ENCODE results near the gene WNT3. TPM values are rescaled to one million over a fixed set of nuclear protein-coding genes. Genes with fewer than 3 reads are reported as not detected.

The WNT3 gene
- total RNA-seq, 1 donor from 2014 or later, result not detected

DNA sequence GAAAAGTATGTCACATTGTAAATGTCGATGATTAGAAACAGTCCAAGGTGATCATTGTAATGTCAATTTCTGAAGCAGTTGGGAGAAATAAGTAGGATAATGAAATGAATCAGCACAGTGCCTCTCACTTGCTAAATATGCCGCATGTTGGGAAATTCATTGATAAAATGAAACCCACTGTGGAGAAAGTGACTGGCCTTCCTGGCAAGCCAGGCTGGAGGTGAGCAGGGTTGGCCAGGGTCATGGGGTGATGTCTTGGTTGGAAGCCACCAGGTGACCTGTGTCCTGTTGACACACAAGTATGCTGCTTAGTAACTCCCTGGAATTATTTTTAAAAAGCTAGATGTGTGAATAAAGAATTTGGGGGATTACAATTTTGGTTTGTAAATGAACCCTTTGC lies 18.0 kb upstream of the WNT3 start:
- intact Hi-C loops (cut with micrococcal nuclease), result no loop called here

DNA sequence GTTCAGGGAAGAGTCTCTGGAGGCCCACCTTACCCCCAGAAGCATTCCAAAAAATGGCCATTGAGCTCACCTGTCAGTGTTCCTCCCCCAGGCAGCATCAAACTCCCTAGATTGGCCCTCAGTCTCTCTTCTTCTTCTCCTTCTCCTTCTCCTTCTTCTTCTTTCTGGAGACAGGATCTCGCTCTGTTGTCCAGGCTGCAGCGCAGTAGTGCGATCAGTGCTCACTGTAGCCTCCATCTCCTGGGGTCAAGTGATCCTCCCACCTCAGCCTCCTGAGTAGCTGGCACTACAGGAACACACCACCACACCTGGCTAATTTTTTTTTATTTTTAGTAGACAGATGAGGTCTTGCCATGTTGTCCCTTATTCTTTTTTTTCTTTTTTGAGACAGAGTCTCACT lies 16.4 kb upstream of the WNT3 start:
- intact Hi-C loops (cut with micrococcal nuclease), result no loop called here

DNA sequence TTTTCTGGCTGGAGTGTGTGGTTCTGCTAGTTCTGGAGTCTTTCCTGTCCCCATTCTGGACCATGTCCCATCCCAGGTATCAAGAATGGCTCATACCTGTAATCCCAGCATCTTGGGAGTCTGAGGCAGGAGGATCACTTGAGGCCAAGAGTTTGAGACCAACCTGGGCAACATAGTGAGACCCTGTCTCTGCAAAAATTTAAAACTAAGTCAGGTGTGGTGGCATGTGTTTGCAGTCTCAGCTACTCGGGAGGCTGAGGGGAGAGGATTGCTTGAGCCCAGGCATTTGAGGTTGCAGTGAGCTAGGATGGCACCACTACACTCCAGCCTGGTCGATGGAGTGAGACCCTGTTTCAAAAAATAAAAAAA lies 15.3 kb upstream of the WNT3 start:
- intact Hi-C loops (cut with micrococcal nuclease), result no loop called here

DNA sequence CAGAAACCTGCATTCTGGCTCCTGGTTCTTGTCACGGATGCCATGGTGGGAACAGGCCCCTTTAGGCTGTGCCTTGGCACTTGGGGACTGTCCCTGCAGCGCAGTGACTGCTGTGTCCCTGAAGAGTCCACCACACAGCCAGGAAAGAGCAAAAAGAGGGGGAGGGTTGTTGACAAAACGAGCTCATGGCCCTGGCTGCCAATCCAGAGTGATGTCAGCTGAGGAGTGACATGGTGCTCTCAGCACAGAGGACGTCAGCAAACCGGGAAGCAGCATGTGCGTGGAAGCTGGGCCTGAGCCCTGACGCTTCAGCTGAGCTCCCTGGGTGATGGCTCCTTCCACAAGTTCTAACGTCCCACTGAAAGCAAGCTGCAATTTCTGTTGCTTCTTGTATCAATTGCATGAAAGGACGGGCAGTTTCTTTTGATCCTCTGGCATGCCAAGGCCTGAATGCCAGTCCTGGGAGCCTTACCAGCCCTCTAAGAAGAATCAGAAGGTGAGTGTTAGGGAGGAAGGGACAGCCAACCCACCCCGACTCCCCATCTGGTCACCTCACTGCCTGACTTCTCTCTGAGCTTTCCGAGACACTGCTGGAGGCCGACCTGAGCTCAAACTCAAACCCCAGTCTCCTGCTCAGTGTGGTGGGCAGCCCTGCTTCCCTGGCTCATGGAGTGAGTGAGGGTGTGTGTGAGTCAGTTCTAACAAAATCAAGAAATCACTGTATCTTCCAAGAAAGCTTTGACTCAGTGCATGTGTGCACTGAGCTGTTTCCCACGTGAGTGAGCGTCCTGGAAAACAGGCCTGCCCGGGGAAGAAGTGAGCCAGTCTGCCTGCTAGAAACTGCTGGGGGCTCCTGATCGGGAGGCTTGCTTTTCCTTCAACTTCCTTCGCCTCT lies 14.7 kb upstream of the WNT3 start:
- intact Hi-C loops (cut with micrococcal nuclease), result no loop called here

DNA sequence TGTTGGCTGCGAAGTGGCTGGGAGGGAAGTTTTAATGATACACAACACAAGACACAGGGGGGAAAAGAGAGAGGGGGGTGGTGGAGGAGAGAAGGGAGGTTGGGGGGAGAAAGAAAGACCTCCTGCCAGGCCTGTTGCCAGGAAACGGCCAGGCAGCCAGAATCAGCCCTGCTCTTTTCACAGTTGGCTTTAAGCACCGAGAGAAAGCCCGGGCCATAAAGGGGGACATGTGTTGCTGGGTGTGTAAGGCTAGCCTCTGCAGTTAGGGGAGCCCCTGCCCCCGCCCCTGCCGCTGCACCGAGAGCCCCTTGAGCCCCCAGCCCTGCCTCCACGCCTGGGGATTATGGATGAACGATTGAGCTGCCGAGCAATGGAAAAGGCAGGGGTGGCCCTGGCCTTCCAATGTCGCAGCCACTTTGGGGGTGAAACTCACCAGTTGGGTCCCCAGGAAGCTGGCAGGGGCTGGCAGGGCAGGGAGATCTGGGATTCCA lies 13.9 kb upstream of the WNT3 start:
- intact Hi-C loops (cut with micrococcal nuclease), result no loop called here

DNA sequence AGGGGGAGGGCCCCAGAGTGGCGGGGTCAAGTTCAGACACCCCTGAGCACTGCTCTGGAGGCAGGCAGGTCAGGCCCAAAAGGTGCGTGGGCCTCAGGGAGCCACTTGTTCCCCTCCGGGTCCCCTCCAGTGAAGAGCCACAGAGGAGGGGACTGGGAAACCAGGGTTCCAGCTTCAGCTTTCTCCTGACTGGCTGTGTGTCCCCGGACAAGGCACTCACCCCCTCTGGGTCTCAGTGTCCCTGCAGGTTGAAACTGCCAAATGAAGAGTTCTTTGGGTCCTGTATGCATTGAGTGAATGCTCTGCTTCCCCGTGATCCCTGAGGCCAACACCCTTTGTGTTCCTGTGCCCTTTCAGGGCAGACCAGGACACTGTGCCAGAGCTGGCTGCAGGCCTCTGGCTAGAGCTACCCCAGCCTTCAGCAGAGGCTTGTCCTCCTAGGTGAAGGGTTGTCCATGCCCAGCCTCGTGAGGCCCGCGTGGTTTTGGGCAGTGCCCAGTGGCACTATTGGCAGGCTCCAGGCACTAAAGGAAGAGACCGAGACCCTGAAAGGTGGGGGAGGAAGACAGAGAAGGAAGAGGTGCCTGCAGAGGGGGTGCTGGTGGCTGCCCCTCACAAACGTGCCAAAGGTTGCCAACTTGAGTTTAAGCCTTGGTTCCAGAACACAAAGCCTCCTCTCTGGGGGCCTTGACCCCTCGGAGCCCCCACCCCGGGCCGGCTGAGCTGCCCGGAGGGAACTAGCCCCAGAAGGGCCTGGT lies 13.3 kb upstream of the WNT3 start:
- intact Hi-C loops (cut with micrococcal nuclease), result no loop called here

DNA sequence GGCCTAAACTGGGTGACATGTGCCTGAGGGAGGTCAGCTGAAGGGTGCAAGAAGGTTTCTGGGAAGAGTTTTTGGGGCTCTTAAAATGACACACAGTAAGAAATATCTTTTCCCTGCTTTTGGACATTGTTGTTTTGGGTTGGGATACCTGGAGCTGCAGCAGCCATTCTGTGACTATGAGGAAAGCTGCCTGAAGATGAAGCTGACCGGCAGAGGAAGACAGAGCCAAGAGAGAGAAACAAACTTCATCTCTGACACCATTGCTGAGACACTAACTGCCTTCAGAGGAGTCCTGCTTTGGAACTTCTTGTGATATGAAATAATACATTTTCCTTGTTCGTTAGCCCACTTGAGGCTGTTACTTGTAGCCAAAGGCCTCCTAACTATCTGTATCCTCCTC lies 8.8 kb upstream of the WNT3 start:
- intact Hi-C loops (cut with micrococcal nuclease), result no loop called here

DNA sequence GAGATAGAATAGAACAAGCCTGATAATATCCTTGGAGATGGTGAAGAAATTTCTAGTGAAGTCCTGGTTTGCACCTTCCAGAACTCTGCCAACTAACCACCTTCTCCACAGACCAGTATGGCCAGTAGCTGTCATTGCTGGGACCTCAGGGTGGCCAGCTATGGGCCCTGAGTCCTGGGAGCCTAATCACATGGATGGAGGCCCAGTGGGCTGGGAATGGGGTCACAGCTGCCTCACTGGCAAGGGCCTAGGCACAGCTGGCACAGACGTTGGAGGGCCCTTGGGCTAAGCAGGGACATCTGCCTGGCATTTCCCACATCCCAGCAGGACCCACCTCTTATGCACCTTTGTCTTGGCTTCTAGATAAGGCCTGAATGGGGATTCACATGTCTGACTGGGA lies 7.6 kb upstream of the WNT3 start:
- intact Hi-C loops (cut with micrococcal nuclease), result no loop called here

DNA sequence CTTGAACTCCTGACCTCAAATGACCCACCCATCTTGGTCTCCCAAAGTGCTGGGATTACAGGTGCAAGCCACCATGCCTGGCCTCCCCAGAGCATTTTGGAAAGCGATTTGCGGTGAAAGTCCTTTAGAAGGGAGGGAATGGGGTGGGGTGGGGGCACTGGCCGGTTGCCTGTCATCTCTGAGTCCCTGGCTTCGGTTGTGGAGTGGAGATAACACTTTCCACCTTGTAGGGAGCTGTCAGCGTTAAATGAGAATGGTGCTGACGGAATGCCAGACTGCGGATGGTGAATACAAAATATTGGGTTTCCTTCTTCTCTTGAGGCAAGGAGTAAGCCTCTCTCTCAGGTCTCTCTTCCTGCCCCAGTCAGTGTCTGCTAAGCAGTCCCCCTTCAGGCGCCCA lies 5.2 kb upstream of the WNT3 start:
- intact Hi-C loops (cut with micrococcal nuclease), result no loop called here

DNA sequence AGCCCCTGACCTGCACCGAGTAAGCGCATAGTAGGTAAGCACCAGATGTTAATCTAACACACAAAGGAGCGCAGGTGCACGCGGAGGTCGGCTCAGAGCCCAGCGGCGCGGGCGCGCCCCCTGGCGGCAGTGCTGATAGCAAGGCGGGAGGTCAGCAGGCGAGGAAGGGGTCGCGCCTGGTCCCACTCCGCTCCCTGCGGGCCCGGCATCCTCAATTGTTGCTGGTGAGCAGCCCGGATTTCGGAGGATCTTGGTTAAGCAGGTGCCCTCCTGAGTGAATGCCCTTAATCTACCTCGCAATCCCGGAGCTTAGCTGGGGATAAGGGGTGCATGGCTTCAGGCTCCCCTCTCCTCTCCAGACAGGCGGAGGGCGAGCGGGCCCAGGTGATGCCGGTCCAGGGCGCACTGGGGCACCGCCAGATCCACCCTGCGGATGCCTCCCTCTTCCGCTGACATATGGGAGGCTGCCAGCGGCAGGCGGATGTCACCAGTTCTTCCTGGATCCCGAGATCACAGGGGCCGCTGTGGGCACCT lies 4.0 kb upstream of the WNT3 start:
- intact Hi-C loops (cut with micrococcal nuclease), result no loop called here

DNA sequence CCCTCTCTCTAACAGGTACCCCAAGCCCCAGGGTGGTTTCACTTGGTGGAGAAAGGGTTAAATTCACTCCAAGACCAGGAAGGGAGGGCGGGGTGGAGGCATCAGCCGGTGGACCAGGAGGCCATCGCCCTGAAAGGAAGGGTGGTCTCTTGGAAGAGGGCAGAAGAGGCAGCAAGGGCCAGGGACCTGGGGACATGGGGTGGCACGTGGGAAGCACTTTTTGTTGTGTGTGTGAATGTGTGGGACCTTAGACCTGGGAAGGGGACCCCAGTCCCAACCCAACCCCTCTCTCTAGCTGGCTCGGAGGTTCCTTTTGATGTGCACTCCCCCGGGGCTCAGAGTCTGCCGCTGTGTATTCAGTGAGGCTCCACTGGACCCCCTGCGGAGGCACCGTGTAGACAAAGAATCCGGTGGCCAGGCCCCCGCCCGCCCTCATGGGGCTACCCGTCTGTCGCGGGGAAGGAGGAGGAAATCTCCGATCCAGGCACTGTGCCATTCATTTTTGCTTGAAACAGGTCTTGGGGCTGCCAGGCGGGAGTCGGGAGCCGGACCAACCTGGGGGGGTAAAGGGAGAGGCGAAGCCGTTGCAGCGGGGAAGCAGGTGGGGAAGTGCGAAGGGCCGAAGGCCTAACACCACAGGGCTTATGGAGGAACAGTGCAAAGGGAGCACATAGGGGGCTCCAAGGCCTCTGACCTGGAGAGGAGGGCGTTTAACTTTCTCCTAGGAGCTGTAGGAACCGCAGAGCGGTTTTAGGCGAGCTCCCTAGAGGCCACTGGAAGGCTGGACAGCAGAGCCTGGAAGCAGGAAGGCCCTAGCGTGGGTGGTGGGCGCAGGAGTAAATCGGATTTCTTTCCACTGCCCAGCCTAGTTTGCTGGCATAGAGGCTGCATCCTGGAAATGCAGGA lies 3.2 kb upstream of the WNT3 start:
- intact Hi-C loops (cut with micrococcal nuclease), result no loop called here

DNA sequence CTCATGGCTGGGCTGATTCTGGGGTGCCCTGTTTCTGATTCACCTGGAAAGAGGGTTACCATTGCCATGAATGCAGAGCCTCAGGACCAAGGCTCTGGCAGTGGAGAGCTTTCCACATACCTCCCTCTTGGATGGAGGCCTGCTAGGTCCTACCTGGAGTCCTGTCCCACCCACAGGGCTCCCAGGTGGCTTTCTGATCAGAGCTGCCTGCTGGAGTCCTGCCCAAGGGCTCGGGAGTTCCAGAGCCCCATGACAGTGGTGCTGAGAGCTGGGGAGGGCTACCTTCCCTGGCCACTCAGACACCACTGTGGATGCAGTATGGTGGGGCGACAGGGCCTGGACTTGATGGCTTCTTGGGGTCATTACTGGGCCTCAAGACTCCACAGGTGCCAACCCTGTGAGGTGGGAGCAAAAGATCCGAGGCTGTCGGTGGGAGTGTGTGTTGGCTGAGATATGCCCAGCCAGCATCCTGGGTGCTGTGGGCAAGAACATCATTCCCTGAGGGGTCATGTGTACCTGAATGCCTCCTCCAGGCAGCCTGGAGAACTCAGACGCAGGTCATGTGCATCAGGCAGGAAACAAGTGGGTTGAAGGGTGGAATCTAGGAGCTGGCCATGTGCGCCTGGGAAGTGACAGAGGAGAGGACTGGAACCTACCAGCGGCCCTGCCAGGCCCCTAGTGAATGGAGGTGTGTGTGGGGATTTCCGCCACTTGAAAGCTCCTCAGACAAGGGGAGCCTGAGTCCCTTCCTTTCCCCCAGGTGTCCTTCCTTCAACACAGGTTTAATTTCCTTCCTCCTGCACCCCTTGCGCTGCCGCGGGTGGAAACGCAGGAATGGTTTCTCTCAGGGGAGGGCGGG lies 2.3 kb upstream of the WNT3 start:
- intact Hi-C loops (cut with micrococcal nuclease), result no loop called here

DNA sequence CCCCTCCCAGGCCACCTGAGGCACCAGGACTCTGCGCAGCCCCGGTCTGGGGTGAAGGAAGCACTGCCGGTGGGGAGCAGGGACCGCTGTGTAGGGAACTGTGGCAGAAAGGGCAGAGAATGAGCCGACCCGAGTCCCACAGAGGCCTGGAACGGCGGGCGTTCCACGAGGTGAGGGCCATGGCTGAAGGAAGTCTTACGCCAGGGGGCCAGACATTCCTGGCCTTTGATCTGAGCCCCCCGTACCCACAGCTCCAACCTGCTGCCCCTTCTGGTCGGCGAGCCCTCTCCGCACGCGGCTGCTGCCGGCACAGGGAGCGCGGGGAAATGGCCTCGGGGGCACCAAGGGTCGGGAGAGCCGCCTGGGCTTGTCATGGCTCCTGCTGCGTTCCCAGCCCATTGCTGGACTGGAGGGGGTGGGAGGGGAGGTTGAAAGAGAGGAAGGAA lies 1.4 kb upstream of the WNT3 start:
- intact Hi-C loops (cut with micrococcal nuclease), result no loop called here

DNA sequence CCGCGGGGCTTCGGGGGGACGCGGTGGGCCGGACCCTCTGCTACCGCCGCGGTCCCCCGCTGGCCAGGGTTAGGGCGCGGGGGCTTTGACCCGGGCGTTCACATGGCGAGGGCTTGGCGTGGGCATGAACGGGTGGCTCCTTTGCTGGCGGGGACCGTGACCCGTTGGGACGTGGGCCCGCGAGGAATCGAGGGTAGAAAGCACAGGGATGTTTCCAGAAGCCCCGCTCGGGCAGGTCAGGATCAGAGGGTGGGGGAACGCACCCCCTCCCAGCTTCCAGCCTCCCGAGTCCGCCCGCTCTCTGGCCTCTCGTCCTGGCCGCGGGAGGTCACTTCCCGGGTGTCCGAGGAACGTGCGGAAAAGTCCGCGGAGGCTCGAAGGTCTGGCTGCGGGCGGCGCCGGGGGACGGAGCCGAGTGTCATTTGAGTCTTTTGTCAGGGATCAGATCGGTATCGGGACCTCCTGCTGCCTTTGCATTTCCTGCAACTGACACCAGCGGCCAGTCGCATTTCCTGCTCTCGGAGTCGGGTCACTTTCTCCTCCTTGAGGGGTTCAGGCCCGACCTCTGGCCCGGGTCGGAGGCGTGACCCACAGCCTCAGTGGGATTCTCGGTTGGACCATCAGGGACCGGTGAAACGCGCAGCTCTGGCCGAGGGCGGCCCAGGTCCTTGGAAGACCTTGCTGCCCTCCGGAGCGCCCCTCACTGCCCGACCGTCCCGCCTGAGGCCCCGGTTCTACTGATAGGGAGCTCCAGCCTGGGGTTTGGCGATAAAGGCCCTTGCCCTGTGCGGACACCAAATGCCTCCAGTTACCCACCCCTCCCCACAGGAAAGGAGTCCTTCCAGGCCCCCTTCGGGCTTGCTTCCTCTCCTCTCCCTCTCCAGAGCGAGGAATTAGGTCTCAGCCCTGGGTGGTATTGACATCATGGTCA lies 702 bp upstream of the WNT3 start:
- intact Hi-C loops (cut with micrococcal nuclease), result no loop called here

DNA sequence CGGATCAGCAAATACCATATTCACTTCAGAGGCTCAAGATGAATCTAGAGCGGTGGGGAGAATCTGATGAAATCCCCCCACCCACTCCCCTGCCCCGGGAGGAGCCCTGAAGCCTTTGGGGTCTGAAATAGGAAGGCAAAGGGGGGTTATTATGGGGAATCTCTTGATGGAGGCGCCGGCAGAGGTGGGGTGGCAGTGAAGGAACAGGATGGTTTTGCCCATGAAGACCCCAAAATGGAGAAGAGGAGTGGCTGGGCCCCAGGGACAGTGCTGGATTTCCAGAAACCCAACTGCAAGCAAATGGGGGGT lies 637 bp downstream of the WNT3 start:
- intact Hi-C loops (cut with micrococcal nuclease), result no loop called here

DNA sequence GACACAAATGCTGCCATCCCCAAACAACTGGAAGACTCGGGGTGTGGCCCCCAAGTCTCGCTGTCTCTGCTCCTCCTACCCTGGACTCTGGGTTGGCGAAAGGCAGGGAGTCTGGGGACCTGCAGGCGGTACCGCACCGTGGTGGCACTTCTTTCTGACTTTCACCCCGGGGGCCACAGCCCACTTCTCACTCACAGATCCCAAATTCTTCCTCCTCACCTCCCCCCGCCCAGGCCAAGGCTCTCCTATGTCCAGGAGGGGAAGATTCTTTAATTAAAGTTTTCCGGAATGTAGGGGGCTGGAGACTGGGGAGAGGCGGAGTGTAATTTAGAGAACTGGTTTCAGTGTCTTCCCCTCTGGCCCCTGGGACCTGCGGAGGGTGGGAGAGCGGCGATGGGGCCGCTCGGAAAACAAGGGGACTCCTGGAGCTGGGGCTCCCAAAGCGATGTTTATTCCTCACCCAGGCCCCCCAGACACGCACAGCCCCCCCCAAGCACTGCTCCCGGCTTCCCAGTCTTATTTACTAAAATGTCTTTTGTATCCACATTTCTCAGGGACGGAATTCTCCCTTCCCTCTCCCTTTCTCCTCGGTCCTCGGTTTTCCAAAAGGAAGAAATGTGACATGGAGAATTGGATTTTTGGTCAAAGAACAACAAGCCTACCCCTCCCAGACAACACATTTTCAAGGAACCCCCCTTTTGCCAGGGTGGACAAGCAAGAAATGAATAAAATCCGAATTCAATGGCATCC lies 1.2 kb downstream of the WNT3 start:
- intact Hi-C loops (cut with micrococcal nuclease), result no loop called here

DNA sequence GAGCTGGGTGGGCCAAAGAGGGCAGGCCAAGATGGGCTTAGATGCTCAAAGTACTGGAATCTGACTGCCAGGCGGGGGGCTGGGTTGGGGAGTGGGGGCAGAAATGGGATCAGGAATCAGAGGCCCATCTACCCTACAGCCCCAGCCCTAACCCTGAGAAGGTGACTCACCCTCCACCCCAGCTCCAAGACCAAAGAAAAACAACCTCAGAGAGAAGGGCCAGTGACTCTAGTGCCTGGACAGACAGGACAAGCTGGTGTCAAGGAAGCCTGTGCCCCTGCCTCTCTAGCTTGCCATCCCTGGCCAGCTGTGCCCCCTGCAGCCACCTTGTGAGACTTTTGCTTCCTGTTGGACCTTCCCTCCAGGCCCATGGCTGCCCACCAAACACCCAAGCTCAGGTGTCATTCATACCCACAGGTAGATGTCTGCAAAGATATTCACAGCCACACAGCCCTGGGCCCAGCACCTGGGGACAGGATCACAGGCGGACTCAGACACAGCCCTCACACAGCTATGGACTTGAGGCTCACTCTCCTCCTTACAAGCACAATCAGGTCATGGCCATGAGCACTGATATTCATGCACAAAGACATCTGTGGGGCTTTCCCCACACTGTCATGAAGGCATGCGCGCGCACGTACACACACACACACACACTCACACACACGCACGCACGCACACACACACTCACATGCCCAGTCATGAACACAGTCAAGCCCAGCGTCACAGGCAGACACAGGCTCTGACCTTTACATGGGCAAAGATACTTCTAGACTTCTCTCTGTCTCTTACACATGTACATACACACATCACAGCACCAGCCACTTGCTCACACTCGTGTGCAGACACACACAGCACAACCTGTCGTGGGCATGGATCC lies 2.8 kb downstream of the WNT3 start:
- intact Hi-C loops (cut with micrococcal nuclease), result no loop called here

DNA sequence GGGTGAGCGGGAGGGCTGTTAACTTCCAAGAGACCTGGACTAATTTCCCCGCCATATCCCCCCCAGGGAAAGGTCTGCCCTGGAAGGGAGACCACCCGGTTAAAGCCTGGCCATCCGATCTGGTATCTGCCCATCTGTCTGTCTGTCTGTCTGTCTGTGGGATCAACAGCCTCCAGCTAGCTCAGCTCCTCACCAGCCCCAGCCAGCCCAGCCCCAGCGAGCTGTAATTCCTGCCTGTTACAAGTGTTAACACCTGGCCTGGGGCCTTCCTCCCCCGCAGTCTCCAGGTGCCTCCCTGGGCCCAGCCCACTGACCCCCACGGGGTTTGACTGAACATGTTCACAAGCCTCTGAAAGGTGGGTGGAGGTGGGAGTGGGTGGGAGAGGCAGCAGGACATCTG lies 4.0 kb downstream of the WNT3 start:
- intact Hi-C loops (cut with micrococcal nuclease), result no loop called here

All from T-helper 2 cell treated with Interferon-gamma antibody and Interleukin-4, amounts not matched to agents 100 ng/mL and 5 ng/mL, for 36 hours (primary cell).